Testis (tissue), 2 donors: Measurements from ENCODE around the gene NUP153.

Source experiments
- CTCF ChIP-seq, 3 experiments: fragments of 450-650 bp in 2 of 3; fragments of 200-600 bp in 1 of 3; sonication (generic) in 1 of 3; IDR thresholded peaks; one replicate each; pipeline ENCODE4 v1.5.1; 2016 to 2019; ENCODE audit warnings: antibody characterized with exemption in 3 of 3, mild to moderate bottlenecking in 2 of 3, moderate library complexity in 1 of 3
- POLR2A ChIP-seq: fragments of 450-650 bp; IDR thresholded peaks from one replicate; pipeline ENCODE4 v1.6.1; 2017; ENCODE audit warnings: antibody characterized with exemption, mild to moderate bottlenecking, moderate library complexity

- TF ChIP-seq CTCF (IDR thresholded peaks at IDR 0.05) (no peak), POLR2A (no peak)
Observed at GRCh38 chr6:17700421-17701416, 6.0 kb downstream of the NUP153 start.
